GM18870 (cell line): ENCODE results near the gene BRD4.
"Not testable (repeated sequence)": the region's sequence is repeated elsewhere in the genome, so short reads cannot be mapped to it uniquely, and the experiment has no call there.

ENCODE experiments used
- ATAC-seq: cut with Tn5 transposase; IDR thresholded peaks from one replicate; pipeline ENCODE4 v1.9.1; 2021; ENCODE audit warnings: moderate library complexity; ENCODE audit not compliant: unreplicated experiment

Gene BRD4

GRCh38 chr19:15332311-15332996 lies at the start of gene BRD4:
Gene BRD4, minus strand, starts transcription at chr19:15332539. Its CDS starts 59,440 bp downstream, at chr19:15273099.
- no peak for ATAC-seq

- ATAC-seq = no peak
Measured at GRCh38 chr19:15381864-15382263, 49.5 kb upstream of the BRD4 start.

DNA sequence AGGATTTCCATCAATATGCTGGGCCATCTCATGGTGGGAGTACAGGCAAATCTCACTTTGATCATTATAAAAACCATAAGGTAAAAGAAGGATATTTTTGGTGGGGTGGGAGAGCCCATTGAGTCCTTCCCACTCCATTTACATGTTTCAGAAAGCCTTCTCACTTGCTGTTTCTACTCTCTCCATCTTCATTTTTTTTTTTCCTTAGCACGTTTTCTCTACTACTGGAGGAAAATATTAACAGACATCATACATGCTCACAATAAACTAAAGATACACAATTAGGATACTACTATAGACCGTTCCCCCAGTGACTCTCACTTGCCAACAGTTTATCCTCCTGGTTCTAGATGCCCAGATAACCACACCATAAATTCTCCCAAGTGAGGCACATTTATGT lies 49.1 kb upstream of the BRD4 start:
- ATAC-seq = no peak

DNA sequence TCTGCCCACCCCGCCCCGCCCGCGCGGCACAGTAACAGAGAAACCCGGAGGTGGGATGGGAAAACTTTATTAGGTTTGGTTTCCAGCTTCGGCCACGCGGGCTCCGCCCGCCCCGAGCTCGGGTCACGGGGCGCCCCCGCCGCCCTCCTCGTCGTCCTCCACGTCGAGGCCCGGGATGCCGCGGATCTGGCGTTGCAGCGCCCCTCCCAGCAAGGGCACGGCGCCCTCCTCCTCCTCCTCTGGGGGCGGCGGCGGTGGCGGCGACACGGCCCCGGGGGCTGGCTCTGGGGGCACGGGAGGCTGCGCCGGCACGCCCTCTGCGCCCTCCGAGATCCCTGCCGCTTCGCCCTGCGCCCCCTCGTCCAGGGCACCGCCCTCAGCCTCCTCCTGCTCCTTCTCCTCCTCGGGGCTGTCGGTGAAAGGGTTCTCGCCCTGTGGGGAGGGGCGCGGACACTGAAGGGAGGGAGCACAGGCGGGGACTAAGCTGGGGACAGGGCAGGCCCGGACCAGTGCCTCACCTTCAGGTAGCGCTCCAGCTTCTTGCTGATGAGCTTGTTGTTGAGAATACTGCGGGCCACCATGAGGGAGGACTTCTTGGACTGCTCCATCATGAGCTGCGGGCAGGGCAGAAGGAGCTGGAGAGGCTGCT lies 47.8 kb upstream of the BRD4 start:
- peak; percentile 17 for ATAC-seq

GRCh38 chr19:15379083-15379998 lies 47.0 kb upstream of the BRD4 start, which contains the start of gene AKAP8:
Gene AKAP8, minus strand, starts transcription at chr19:15379787. Its CDS starts 56 bp downstream, at chr19:15379731.
- peak; percentile 72 for ATAC-seq

GRCh38 chr19:15378534-15379082 lies 46.3 kb upstream of the BRD4 start:
- ATAC-seq = no peak

DNA sequence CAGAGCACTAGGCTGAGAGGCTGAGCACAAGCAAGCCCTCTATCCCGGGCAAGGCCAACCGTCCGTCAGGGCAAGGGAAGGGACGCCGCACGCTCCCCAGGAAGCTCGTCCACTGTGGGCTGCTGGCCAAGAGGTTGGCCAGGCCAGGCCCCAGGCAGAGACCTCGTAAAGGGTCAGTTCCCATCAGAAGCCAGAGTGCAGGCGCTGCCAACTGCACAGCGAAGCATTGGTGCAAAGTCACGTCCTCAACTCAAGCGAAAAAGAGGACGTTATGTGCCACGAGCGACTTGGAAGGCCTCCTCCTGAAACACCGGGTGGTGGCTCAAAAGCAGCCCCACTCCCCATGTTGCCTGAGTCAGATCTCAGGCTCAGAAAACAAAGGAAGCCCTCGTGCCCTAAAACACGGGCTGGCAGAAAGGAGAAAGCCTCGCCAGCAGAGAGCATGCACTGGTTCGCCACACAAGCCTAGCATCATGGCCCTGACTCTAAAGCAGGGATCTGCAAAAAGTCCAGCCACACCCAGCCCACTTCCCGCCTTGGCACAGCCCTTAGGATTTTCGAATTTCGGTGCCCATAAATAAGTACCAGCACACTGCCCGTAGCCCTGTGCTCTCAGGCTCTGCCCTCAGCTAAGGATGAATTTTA lies 42.6 kb upstream of the BRD4 start:
- ATAC-seq = no peak

DNA sequence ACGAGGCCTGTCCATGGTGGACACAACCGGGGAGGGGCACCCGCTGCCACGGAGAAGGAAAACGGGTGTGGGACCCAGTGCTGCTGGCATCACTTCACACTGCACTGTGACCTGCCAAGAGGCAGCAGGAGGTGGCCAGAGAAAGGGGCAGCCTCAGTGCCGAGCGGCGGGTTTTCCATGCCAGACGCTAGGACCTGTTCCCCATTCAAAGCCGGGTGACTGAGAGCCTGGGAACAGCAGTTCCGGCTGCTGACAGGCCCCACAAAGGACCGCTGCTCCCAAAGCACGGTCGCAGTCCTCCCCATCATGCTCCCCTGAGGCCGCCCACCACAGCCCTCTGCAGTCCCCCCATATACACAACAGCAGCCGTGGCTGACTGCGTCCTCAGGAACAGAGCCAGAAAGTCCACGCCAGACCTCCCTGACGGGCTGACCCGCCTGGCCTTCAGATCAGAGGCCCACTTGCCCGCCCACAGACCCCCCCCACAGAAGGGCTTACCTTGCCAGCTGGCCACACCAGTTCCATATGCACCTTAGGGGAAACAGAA lies 41.8 kb upstream of the BRD4 start:
- no peak for ATAC-seq

DNA sequence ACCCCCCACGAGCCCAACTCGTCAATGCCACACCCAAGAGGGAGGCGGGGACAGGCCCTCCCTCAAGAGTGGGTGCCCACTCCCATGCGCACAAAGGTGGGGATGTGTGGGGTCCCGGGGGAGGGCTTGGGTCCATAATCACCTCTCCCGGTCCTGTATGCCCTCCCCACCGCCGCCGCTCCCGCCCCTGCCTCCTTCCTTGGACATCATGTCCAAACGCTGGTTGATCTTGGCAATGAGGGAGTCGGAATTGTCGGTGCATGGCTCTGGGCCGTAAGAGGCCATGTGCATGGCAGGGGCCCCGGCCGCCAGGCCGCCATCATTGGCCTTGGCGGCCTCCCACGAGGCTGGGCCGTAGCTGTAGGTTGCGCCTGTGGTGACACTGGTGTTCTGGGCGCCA lies 41.3 kb upstream of the BRD4 start:
- ATAC-seq = no peak

- no peak for ATAC-seq
Measured at GRCh38 chr19:15372891-15373301, 40.6 kb upstream of the BRD4 start.

GRCh38 chr19:15372470-15372869 lies 40.1 kb upstream of the BRD4 start:
- ATAC-seq = no peak

- ATAC-seq = no peak
Measured at GRCh38 chr19:15371786-15372380, 39.5 kb upstream of the BRD4 start.

GRCh38 chr19:15371119-15371518 lies 38.8 kb upstream of the BRD4 start:
- no peak for ATAC-seq

DNA sequence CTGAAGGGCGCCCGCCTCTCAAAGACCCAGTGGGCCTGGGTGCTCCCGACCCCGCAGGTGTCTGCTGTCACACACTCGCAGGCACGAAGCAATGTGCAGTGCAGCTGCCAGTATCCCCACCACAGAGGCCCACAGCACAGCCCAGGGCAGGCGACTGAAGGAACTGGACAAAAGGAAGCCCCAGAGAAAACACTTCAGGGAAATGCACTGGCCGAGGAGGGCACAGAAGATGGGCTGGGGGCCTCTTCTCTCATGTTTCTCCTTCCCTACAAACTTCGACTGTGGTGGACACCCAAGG lies 37.2 kb upstream of the BRD4 start:
- no peak for ATAC-seq

DNA sequence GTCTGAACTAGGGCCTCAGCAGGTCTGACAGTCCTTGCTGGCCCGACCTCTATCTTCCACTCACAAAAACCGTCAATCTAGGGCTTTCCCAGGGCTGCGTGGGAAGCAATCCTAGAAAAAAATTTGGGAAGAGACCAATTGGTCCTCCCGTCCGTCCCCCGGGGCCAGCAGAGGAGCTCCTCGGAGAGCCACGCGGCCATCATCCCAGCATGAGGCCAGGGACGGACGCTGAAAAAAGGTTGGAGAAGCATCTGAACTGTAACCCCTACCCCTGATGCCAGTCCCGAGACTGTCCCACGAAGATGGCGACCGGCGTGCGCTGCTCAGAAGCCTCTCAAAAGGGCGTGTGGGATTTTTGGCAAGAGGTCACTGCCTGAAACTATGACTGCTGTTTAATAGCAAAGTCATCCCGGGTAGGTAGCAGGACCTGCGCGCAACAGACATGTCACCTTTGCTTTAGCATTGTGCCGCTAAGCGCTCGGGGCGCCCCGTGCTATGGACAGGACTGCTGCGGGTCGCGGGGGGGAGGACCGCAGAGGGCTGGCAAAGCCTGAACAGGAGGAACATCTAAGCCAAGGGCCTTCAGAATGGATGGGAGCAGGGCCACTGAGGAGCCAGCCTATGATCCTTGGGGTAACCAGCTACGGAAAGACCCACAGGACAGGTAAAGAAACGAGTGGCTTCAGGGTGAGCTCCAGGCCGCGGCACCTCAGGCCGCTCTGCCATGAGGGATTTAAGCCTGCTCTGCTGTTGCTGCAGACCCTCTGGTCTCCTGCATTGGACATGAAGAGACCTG lies 36.7 kb upstream of the BRD4 start:
- no peak for ATAC-seq

DNA sequence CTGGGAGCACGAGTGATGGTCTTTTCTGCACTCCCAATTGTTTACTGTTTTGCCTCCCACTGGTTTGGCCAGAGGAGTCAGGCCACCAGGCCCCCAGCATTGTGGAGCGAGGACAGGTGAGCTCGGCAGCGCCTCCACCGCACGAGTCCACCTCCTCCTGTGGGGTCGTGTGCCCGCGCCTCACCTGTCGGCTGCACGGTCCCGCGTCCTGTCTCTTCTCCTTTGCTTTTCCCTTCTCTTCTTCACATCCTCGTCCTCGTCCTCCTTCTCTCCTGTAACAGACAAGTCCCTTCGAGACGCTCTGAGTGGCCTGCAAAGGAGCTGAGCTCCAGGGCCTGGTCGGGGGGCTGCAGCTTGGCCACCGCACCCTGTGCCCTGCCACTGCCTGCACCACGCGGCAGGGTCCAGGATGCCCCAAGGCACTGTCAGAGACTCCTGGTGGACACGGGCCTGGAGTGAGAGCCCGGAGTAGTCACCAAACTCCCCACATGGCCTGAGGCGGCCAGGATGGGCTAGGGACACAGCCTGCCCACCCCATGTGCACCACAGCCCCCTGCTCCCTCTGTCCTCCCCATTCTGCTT lies 35.8 kb upstream of the BRD4 start:
- no peak for ATAC-seq

- no peak for ATAC-seq
Measured at GRCh38 chr19:15367439-15367838, 35.1 kb upstream of the BRD4 start.

GRCh38 chr19:15365264-15365663 lies 32.9 kb upstream of the BRD4 start:
- ATAC-seq = no peak

- ATAC-seq = not testable (repeated sequence)
Measured at GRCh38 chr19:15363791-15364190, 31.5 kb upstream of the BRD4 start.
